RWPE2 (cell line): ENCODE measurements around the gene SPEN.

Experiments
- ATAC-seq: fragments of 200-7000 bp; cut with Tn5 transposase; 3 replicates; pipeline ENCODE4 v1.9.1; 2021; ENCODE audit warnings: low read depth
- DNase-seq: peaks from one replicate; pipeline ENCODE4 v3.0.0-alpha.2; 2020; ENCODE audit warnings: low spot score
- H3K27ac ChIP-seq: fragments of 450-650 bp; 2 replicates; pipeline ENCODE4 v1.5.1; 2017; ENCODE audit warnings: mild to moderate bottlenecking; ENCODE audit not compliant: poor library complexity, severe bottlenecking
- H3K27me3 ChIP-seq: fragments of 250-450 bp; sonication (Bioruptor Pico); 2 replicates; pipeline ENCODE4 v1.5.1; 2021; ENCODE audit warnings: mild to moderate bottlenecking, moderate library complexity; ENCODE audit not compliant: insufficient read depth, poor library complexity, severe bottlenecking
- H3K36me3 ChIP-seq: fragments of 250-450 bp; sonication (Bioruptor Pico); 2 replicates; pipeline ENCODE4 v1.5.1; 2020; ENCODE audit warnings: low read depth, mild to moderate bottlenecking, moderate library complexity
- H3K4me1 ChIP-seq: fragments of 250-450 bp; sonication (Bioruptor Pico); 2 replicates; pipeline ENCODE4 v1.5.1; 2021; ENCODE audit warnings: mild to moderate bottlenecking, moderate library complexity; ENCODE audit not compliant: insufficient read depth, poor library complexity, severe bottlenecking
- H3K4me3 ChIP-seq: fragments of 250-450 bp; sonication (Bioruptor Pico); 2 replicates; pipeline ENCODE4 v1.5.1; 2021; ENCODE audit warnings: mild to moderate bottlenecking, moderate library complexity; ENCODE audit not compliant: severe bottlenecking
- H3K9me3 ChIP-seq: fragments of 250-450 bp; sonication (Bioruptor Pico); 2 replicates; pipeline ENCODE4 v1.5.1; 2021; ENCODE audit warnings: mild to moderate bottlenecking, moderate library complexity; ENCODE audit not compliant: severe bottlenecking
- TF ChIP-seq, protein P1 (sequence below): fragments of 450-650 bp; IDR thresholded peaks from one replicate; pipeline ENCODE4 v1.5.1; 2017; ENCODE audit warnings: mild to moderate bottlenecking, moderate library complexity; ENCODE audit not compliant: poor library complexity, severe bottlenecking

The SPEN gene

DNA sequence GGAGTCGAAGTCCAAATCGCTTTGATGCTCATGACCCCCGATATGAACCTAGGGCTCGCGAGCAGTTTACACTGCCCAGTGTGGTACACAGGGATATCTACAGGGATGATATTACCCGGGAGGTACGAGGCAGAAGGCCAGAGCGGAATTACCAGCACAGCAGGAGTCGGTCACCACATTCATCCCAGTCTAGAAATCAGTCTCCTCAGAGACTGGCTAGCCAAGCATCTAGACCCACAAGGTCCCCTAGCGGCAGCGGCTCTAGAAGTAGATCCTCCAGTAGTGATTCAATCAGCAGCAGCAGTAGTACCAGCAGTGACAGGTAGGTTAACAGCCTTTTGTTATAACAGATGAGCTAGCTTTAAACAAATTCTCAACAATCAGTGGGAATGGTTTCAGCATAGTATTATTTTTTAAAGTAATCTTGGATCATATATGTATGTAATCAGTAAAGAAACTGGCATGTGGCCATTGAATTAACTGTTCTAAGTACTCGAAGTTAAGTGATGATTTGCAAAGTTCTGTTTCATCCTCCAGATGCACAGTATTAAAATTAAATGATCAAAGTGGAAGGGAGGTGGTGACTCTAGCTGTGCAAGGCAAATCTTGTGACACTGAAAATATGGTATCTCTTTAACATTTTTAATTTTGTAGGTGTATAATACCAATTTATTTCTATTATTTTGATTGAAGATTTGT lies 29.0 kb downstream of the SPEN start:
- peaks cover 72% of the 10 kb centered on the region for H3K36me3 ChIP-seq
- no peaks in the 10 kb centered on the region for H3K4me1 ChIP-seq
- no peak; the same call in 2 of the 3 replicates for ATAC-seq
- no peaks in the 10 kb centered on the region for H3K9me3 ChIP-seq
- TF ChIP-seq, protein P1, sequence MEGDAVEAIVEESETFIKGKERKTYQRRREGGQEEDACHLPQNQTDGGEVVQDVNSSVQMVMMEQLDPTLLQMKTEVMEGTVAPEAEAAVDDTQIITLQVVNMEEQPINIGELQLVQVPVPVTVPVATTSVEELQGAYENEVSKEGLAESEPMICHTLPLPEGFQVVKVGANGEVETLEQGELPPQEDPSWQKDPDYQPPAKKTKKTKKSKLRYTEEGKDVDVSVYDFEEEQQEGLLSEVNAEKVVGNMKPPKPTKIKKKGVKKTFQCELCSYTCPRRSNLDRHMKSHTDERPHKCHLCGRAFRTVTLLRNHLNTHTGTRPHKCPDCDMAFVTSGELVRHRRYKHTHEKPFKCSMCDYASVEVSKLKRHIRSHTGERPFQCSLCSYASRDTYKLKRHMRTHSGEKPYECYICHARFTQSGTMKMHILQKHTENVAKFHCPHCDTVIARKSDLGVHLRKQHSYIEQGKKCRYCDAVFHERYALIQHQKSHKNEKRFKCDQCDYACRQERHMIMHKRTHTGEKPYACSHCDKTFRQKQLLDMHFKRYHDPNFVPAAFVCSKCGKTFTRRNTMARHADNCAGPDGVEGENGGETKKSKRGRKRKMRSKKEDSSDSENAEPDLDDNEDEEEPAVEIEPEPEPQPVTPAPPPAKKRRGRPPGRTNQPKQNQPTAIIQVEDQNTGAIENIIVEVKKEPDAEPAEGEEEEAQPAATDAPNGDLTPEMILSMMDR = no peak
- H3K27ac ChIP-seq = no peak overlapping the region
- no peak overlapping the region for H3K4me3 ChIP-seq
- no peak for DNase-seq
- no peaks in the 10 kb centered on the region for H3K27me3 ChIP-seq

DNA sequence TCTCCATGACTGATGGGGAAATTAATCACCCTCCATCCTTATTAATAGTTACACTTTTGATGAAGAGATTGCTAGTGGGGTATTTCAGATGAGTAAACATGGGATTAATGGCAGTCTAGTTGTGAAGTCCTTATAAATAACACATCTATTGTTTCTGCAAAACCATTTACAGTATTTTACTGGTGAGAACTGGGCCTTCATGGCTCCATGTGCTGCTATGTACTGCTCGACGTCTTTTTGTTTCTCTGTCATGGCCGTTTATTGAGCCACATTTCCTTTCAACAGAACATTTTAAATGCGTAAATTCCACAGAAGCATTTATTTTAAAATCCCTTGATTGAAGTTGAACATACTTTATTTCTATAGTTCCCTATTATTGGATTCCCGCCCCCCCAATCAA lies 34.5 kb downstream of the SPEN start:
- H3K9me3 ChIP-seq = no peaks in the 10 kb centered on the region
- ATAC-seq = no peak
- no peaks in the 10 kb centered on the region for H3K27me3 ChIP-seq
- no peak overlapping the region for H3K4me3 ChIP-seq
- TF ChIP-seq, protein P1 = no peak
- no peak for DNase-seq
- H3K27ac ChIP-seq = no peak overlapping the region
- peaks cover 41% of the 10 kb centered on the region for H3K36me3 ChIP-seq
- peaks cover 30% of the 10 kb centered on the region for H3K4me1 ChIP-seq

DNA sequence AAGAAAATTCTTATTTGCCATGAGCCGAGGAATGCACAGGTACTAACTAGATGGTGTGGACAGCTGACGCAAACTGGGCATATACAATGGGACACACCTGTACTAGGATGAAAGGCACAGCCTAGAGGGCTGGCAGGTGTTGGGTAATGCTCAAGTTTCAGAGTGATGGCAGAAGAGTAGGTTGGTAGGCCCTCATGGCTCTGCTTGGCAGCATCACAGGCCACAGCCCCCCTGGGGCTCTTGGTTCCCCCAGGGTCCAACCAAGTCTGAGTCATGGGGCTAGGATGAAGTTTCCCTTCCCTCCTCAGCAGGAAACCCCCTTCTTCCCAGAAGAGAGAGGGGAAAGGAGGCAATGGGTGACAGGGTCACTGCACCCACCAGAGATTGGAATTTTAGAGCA lies 35.2 kb downstream of the SPEN start:
- DNase-seq (no peak), ATAC-seq (no peak; the same call in 2 of the 3 replicates)
- H3K27ac ChIP-seq = peak overlapping the region; percentile 86
- H3K36me3 ChIP-seq = peaks cover 35% of the 10 kb centered on the region
- TF ChIP-seq, protein P1 = no peak
- H3K27me3 ChIP-seq = no peaks in the 10 kb centered on the region
- H3K9me3 ChIP-seq = no peaks in the 10 kb centered on the region
- no peak overlapping the region for H3K4me3 ChIP-seq
- H3K4me1 ChIP-seq = peaks cover 30% of the 10 kb centered on the region

DNA sequence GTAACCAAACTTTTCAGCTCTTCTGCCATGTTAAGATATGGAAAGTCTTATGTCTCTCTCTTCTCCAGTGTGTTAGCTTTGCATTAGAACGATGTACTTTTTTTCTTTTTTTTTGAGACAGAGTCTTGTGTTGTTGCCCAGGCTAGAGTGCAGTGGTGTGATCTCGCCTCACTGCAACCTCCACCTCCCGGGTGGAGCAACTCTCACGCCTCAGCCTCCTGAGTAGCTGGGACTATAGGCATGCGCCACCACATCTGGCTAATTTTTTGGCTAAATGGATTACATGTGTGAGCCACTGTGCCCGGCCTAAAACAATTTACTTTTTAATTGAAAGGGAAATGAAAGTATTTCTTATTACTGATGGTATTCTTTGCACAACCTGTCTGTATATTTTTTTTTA lies 35.8 kb downstream of the SPEN start:
- peaks cover 29% of the 10 kb centered on the region for H3K36me3 ChIP-seq
- DNase-seq (no peak), ATAC-seq (no peak)
- peak overlapping the region; percentile 86 for H3K27ac ChIP-seq
- no peak overlapping the region for H3K4me3 ChIP-seq
- H3K27me3 ChIP-seq = no peaks in the 10 kb centered on the region
- peaks cover 30% of the 10 kb centered on the region for H3K4me1 ChIP-seq
- TF ChIP-seq, protein P1 = no peak
- H3K9me3 ChIP-seq = no peaks in the 10 kb centered on the region

DNA sequence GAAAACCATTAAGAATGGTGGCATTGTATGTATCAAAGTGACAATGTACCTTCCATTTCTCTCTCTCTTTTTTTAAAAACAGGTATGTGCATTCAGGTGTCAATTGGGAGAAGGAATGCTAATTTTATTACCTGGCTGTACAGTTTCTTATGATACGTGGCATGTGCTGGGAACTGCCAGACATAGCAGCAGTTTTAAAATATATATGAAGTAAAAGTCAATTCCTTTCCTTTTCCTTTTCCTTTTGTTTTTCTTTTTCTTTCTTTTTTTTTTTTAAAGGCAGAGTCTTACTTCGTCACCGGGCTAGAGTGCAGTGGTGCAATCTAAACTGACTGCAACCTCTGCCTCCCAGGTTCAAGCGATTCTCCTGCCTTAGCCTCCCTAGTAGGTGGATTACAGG lies 37.0 kb downstream of the SPEN start:
- peak overlapping the region; percentile 86 for H3K27ac ChIP-seq
- H3K4me1 ChIP-seq = peaks cover 30% of the 10 kb centered on the region
- peaks cover 31% of the 10 kb centered on the region for H3K36me3 ChIP-seq
- H3K27me3 ChIP-seq = no peaks in the 10 kb centered on the region
- TF ChIP-seq, protein P1 = no peak
- DNase-seq (no peak), ATAC-seq (no peak)
- H3K9me3 ChIP-seq = no peaks in the 10 kb centered on the region
- no peak overlapping the region for H3K4me3 ChIP-seq
